ENCODE results near the gene ASAP3. TPM values are rescaled to one million over a fixed set of nuclear protein-coding genes. Genes with fewer than 3 reads are reported as not detected.

Gene ASAP3
- total RNA-seq, 1 donor from 2014 or later: 36.4 TPM

- H3K27me3 Mint-ChIP-seq (ENCODE audit: unreplicated experiment): peaks cover 6% of the 10 kb centered on the region
- peaks cover 36% of the 10 kb centered on the region for H3K4me1 Mint-ChIP-seq (ENCODE audit: unreplicated experiment)
Measured at GRCh38 chr1:23387494-23387893, 96.5 kb downstream of the ASAP3 start.

GRCh38 chr1:23385119-23385621 is 98.8 kb downstream of the ASAP3 start:
- Mint-ChIP-seq H3K4me3 (ENCODE audit: unreplicated experiment) (no peak overlapping the region), H3K4me1 (ENCODE audit: unreplicated experiment) (peaks cover 46% of the 10 kb centered on the region), H3K36me3 (ENCODE audit: low read depth, unreplicated experiment) (peaks cover 18% of the 10 kb centered on the region), H3K27me3 (ENCODE audit: unreplicated experiment) (peaks cover 4% of the 10 kb centered on the region), H3K27ac (ENCODE audit: unreplicated experiment) (no peak overlapping the region), H3K9me3 (ENCODE audit: unreplicated experiment) (no peaks in the 10 kb centered on the region)
- DNase-seq (ENCODE audit: low spot score): no peak
- no peak for TF ChIP-seq CTCF (IDR thresholded peaks at IDR 0.05; ENCODE audit: unreplicated experiment)

More at GRCh38 chr1:23387494-23387893, 96.5 kb downstream of the ASAP3 start:
- Mint-ChIP-seq H3K4me3 (ENCODE audit: unreplicated experiment) (no peak overlapping the region), H3K36me3 (ENCODE audit: low read depth, unreplicated experiment) (peaks cover 10% of the 10 kb centered on the region), H3K9me3 (ENCODE audit: unreplicated experiment) (no peaks in the 10 kb centered on the region), H3K27ac (ENCODE audit: unreplicated experiment) (no peak overlapping the region)
- no peak for TF ChIP-seq CTCF (IDR thresholded peaks at IDR 0.05; ENCODE audit: unreplicated experiment)
- DNase-seq (ENCODE audit: low spot score): no peak

DNA sequence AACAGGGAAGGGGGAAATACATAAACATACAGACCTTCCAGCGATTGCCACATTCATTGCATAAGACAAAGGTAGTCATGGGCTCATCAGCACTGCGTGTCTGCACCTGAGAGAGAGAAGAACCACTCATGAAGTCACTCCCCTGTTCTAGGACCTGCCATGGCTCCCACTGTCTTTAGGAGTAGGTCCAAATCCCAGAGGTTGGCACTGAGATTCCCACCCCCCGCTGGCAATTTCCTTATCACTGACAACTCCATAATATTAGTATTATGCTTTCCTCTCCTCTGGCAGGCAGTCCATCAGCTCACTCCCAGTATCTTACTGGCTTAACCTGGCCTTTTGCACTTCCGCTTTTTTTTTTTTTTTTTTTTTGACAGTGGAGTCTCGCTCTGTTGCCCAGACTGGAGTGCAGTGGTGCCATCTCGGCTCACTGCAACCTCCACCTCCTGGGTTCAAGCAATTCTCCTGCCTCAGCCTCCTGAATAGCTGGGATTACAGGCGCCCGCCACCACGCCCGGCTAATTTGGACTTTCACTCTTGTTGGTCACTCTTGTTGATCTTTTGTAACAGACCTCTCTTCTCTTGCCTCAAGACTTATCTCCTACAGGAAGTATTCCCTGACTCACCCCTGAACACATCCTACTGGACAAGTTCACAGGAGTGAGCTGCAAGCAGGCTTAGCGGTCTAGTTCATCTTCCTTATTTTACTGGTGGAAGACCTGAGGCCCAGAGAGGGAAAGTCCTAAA is 99.5 kb downstream of the ASAP3 start:
- H3K4me3 Mint-ChIP-seq (ENCODE audit: unreplicated experiment): peak overlapping the region; percentile 42
- no peak for DNase-seq (ENCODE audit: low spot score)

GRCh38 chr1:23383577-23384311 is 100.2 kb downstream of the ASAP3 start:
- H3K36me3 Mint-ChIP-seq (ENCODE audit: low read depth, unreplicated experiment): peaks cover 18% of the 10 kb centered on the region
- H3K4me1 Mint-ChIP-seq (ENCODE audit: unreplicated experiment): peaks cover 46% of the 10 kb centered on the region
- peaks cover 4% of the 10 kb centered on the region for H3K27me3 Mint-ChIP-seq (ENCODE audit: unreplicated experiment)
- H3K27ac Mint-ChIP-seq (ENCODE audit: unreplicated experiment): no peak overlapping the region
- H3K9me3 Mint-ChIP-seq (ENCODE audit: unreplicated experiment): no peaks in the 10 kb centered on the region
- peak; percentile 17 for DNase-seq (ENCODE audit: low spot score)
- H3K4me3 Mint-ChIP-seq (ENCODE audit: unreplicated experiment): peak overlapping the region; percentile 42
- no peak for TF ChIP-seq CTCF (IDR thresholded peaks at IDR 0.05; ENCODE audit: unreplicated experiment)

More for the DNA sequence above, 99.5 kb downstream of the ASAP3 start:
- no peak overlapping the region for H3K27ac Mint-ChIP-seq (ENCODE audit: unreplicated experiment)
- peaks cover 41% of the 10 kb centered on the region for H3K4me1 Mint-ChIP-seq (ENCODE audit: unreplicated experiment)
- H3K27me3 Mint-ChIP-seq (ENCODE audit: unreplicated experiment): peaks cover 4% of the 10 kb centered on the region
- TF ChIP-seq CTCF (IDR thresholded peaks at IDR 0.05; ENCODE audit: unreplicated experiment): no peak
- peaks cover 18% of the 10 kb centered on the region for H3K36me3 Mint-ChIP-seq (ENCODE audit: low read depth, unreplicated experiment)
- no peaks in the 10 kb centered on the region for H3K9me3 Mint-ChIP-seq (ENCODE audit: unreplicated experiment)

All from endothelial cell (in vitro differentiated cells).